ENCODE results near the gene CPHXL2.

The CPHXL2 gene

GRCh38 chr16:75621170-75621477, 55.7 kb downstream of the CPHXL2 start:
- TF ChIP-seq, protein P1, sequence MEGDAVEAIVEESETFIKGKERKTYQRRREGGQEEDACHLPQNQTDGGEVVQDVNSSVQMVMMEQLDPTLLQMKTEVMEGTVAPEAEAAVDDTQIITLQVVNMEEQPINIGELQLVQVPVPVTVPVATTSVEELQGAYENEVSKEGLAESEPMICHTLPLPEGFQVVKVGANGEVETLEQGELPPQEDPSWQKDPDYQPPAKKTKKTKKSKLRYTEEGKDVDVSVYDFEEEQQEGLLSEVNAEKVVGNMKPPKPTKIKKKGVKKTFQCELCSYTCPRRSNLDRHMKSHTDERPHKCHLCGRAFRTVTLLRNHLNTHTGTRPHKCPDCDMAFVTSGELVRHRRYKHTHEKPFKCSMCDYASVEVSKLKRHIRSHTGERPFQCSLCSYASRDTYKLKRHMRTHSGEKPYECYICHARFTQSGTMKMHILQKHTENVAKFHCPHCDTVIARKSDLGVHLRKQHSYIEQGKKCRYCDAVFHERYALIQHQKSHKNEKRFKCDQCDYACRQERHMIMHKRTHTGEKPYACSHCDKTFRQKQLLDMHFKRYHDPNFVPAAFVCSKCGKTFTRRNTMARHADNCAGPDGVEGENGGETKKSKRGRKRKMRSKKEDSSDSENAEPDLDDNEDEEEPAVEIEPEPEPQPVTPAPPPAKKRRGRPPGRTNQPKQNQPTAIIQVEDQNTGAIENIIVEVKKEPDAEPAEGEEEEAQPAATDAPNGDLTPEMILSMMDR (IDR thresholded peaks at IDR 0.05; ENCODE audit: extremely low read depth, insufficient read depth, missing control alignments), result peak; percentile 60
- peak; percentile 36 for DNase-seq (ENCODE audit: low spot score)
- in situ Hi-C loops (cut with MboI; ENCODE audit: low pct_unique_long_range_greater_than_20kb, low sequenced_read_pairs, unreplicated experiment), result no loop called here

- DNase-seq (ENCODE audit: low spot score), result no peak
- in situ Hi-C loops (cut with MboI; ENCODE audit: low pct_unique_long_range_greater_than_20kb, low sequenced_read_pairs, unreplicated experiment), result no loop called here
- TF ChIP-seq, protein P1 (IDR thresholded peaks at IDR 0.05; ENCODE audit: extremely low read depth, insufficient read depth, missing control alignments), result no peak
Observed at GRCh38 chr16:75620326-75621169, 56.3 kb downstream of the CPHXL2 start.

DNA sequence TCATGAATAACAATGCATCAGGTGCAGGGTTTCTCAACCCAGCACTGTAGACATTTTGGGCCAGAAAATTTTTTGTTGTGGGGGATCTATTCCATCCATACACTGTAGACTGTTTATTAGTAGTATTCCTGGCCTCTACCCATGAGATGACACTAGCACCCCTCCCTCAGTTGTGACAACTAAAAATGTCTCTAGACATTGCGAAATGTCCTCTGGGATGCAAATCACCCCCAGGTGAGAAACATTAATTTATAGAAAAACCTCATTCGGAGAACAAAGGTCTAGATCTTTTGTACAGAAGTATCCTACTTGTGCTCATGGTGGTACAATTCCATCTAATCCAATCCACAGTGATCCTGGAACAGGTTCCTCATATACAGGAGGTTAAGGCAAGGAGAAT, 58.0 kb downstream of the CPHXL2 start:
- in situ Hi-C loops (cut with MboI; ENCODE audit: low pct_unique_long_range_greater_than_20kb, low sequenced_read_pairs, unreplicated experiment), result no loop called here
- TF ChIP-seq, protein P1 (IDR thresholded peaks at IDR 0.05; ENCODE audit: extremely low read depth, insufficient read depth, missing control alignments), result no peak
- no peak for DNase-seq (ENCODE audit: low spot score)

GRCh38 chr16:75617121-75617520, 59.7 kb downstream of the CPHXL2 start:
- DNase-seq (ENCODE audit: low spot score), result no peak
- TF ChIP-seq, protein P1 (IDR thresholded peaks at IDR 0.05; ENCODE audit: extremely low read depth, insufficient read depth, missing control alignments), result no peak
- in situ Hi-C loops (cut with MboI; ENCODE audit: low pct_unique_long_range_greater_than_20kb, low sequenced_read_pairs, unreplicated experiment), result no loop called here

GRCh38 chr16:75616521-75617010, 60.2 kb downstream of the CPHXL2 start:
- TF ChIP-seq, protein P1 (IDR thresholded peaks at IDR 0.05; ENCODE audit: extremely low read depth, insufficient read depth, missing control alignments), result no peak
- in situ Hi-C loops (cut with MboI; ENCODE audit: low pct_unique_long_range_greater_than_20kb, low sequenced_read_pairs, unreplicated experiment), result no loop called here
- DNase-seq (ENCODE audit: low spot score), result peak; percentile 12

DNA sequence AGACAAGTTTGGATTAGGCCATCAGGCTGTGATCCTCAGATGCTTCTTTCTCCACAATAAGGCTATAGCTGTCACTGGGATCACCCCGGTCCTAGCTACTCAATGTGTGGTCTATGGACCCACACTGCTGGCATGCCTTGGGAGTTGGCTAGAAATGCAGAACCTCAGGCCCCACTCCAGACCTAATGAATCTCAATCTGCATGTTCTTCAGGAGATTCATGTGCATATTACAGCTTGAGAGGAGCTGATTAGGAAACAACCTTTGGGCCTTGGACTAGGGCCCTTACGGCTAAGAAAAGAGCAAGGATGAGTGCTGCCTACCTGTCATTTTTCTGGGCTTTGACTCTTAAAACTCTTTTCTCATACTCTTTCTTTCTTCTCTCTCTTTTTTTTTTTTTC, 61.2 kb downstream of the CPHXL2 start:
- in situ Hi-C loops (cut with MboI; ENCODE audit: low pct_unique_long_range_greater_than_20kb, low sequenced_read_pairs, unreplicated experiment), result no loop called here
- DNase-seq (ENCODE audit: low spot score), result no peak
- TF ChIP-seq, protein P1 (IDR thresholded peaks at IDR 0.05; ENCODE audit: extremely low read depth, insufficient read depth, missing control alignments), result no peak
